Measurements from ENCODE around the gene CASZ1.

DNA sequence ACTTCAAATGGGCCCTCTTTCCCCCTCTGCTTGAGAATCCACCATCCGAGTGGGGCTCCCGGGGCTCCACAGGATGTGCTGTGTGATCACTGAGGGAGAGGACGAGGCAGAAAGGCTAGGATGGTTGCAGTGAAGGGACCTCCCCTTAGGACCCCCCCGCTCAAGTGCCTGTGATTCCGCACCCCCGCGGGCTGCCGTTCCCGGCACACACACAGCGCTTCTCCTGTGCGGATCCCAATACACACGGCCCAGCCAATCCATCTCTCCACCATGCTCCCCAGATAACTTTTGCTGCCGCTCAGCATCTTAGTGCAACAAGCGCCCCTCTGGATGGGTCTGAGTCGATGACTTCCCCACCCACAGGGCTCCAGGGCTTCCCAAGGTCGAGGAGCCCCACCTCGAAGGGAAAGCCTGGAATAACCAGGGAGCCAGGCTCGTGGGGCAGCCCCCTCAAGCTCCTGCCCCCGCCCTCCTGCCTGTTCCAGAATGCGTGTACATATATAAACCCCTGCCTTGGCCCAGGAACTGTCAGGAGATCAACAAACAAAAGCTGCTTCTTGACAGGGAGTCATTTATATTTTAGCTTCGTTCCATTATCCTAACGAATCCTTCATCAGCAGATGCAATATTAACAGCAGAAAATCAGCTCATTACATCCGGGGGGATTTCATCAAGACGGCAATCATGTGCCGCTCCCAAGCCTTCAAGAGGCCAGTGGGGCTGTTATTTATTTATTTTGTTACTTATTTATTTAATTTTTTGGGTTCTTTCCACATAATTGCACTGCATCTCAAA, 83.7 kb downstream of the CASZ1 start:
- TF ChIP-seq, protein P1, sequence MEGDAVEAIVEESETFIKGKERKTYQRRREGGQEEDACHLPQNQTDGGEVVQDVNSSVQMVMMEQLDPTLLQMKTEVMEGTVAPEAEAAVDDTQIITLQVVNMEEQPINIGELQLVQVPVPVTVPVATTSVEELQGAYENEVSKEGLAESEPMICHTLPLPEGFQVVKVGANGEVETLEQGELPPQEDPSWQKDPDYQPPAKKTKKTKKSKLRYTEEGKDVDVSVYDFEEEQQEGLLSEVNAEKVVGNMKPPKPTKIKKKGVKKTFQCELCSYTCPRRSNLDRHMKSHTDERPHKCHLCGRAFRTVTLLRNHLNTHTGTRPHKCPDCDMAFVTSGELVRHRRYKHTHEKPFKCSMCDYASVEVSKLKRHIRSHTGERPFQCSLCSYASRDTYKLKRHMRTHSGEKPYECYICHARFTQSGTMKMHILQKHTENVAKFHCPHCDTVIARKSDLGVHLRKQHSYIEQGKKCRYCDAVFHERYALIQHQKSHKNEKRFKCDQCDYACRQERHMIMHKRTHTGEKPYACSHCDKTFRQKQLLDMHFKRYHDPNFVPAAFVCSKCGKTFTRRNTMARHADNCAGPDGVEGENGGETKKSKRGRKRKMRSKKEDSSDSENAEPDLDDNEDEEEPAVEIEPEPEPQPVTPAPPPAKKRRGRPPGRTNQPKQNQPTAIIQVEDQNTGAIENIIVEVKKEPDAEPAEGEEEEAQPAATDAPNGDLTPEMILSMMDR (IDR thresholded peaks at IDR 0.05): no peak
- no peak for TF ChIP-seq POLR2AphosphoS5 (IDR thresholded peaks at IDR 0.05)
